Measurements from ENCODE around the gene ITPRIP. TPM values are rescaled to one million over a fixed set of nuclear protein-coding genes. Genes with fewer than 3 reads are reported as not detected.

The ITPRIP gene
- total RNA-seq, 2 experiments from 2014 or later = 15.6 to 16.6 TPM

DNA sequence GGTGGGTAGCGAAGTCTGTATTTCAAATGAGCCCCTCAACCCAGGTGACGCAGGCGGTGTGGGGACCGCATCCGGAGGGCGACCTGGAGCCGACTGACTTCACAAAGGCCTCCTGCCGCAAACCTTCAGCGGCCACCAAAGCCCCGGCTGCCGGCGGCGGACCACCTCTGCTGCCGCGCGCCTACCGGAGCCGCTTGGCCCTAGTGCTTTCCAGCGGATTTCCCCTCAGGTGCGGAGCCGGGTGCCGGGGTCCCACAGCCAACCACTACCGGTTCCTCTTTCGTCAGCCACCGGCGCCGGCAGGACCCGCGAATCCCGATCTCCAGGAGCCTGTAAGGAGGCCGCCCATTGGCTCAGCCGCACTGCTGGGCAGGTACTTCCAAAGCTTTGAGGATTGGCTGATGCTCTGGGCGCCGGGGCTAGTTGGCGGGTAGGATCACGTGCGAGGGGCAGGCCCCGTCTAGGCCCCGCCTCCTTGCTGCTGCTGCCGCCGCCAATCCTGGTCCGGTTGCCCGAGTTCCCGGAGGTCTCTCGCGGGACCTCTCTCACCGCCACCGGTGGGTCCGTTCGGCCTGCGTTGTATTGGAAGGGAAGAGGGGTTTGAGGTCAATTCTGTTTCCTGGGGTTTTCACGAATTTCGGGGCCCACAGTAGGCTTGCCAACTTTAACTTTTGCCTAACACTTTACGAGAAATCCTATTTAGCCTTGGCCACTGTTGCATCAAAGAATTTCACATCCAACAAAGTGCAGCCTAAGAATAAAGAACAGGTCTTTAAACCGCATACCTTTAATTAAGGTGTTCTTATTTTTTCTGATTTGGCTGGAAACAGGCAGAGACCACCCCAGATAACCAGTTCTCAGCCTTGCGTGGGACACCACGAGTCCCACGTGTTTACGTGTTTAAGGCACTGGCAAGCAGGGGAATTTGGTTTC, 69.3 kb downstream of the ITPRIP start, which contains the start of gene GSTO2:
TSS of gene GSTO2 (plus strand) at position 472 of the 933 bp plus-strand sequence. CDS start 5,732 bp downstream, outside the sequence.
- CTCF ChIA-PET = interaction anchor here (0.8 to 3.7 kb wide), 4 partner anchors 23 to 148 kb away, joined by 3 to 19 read pairs (median 4); no protein-coding TSS in a partner anchor
- H3K27ac Mint-ChIP-seq = peak within 1 kb of the TSS; percentile 95

DNA sequence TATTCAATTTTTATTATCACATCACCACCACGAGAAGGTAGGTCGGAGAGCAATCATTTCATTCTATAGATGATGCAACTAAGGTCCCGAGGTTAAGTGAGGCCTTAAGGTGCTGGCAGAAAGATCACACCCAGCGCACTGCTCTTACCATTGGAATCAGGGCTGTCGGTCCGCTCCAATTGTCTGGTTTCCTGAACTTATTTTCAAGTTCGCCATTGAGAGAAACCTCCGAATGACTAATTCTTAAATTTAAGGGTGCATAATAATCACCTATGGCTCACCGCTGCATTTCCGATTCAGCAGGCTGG, 69.9 kb downstream of the ITPRIP start:
- intact Hi-C loops (cut with micrococcal nuclease) = loop anchor here (1.0 to 2.0 kb wide), 8 partner anchors 8 to 374 kb away; partner anchors contain the start of genes CFAP43, CFAP58, ITPRIP and SLK
- peaks cover 44% of the 10 kb centered on the region for H3K36me3 Mint-ChIP-seq
- CTCF ChIA-PET = interaction anchor here (1.3 to 3.7 kb wide), 4 partner anchors 14 to 146 kb away, joined by 4 to 19 read pairs (median 7); partner anchors contain the start of gene GSTO1
- POLR2A ChIA-PET = interaction anchor here (1.0 to 5.5 kb wide), 14 partner anchors 8 to 147 kb away, joined by 3 to 71 read pairs (median 4); partner anchors contain the start of genes CFAP58, GSTO1, ITPRIP and SFR1
- no peak for DNase-seq
- H3K4me3 Mint-ChIP-seq = peak overlapping the region; percentile 78
- H3K27ac Mint-ChIP-seq = peak overlapping the region; percentile 95
- no peaks in the 10 kb centered on the region for H3K27me3 Mint-ChIP-seq
- H3K4me1 Mint-ChIP-seq (ENCODE audit: low read depth) = peaks cover 45% of the 10 kb centered on the region
- H3K9me3 Mint-ChIP-seq = no peaks in the 10 kb centered on the region

More for the DNA sequence above, 69.3 kb downstream of the ITPRIP start, which contains the start of gene GSTO2:
- intact Hi-C loops (cut with micrococcal nuclease) = loop anchor here (1.0 to 2.0 kb wide), 11 partner anchors 9 to 374 kb away; partner anchors contain the start of genes CFAP43, CFAP58, ITPRIP and SLK
- Mint-ChIP-seq H3K9me3 (no peaks in the 10 kb centered on the region), H3K36me3 (peaks cover 38% of the 10 kb centered on the region), H3K4me3 (peak within 1 kb of the TSS; percentile 78), H3K4me1 (ENCODE audit: low read depth) (peaks cover 39% of the 10 kb centered on the region), H3K27me3 (peaks cover under 1% of the 10 kb centered on the region)
- DNase-seq = peak; percentile 99
- POLR2A ChIA-PET = interaction anchor here (1.0 to 5.5 kb wide), 13 partner anchors 8 to 148 kb away, joined by 3 to 71 read pairs (median 4); partner anchors contain the start of genes CFAP58, GSTO1, ITPRIP and SFR1

DNA sequence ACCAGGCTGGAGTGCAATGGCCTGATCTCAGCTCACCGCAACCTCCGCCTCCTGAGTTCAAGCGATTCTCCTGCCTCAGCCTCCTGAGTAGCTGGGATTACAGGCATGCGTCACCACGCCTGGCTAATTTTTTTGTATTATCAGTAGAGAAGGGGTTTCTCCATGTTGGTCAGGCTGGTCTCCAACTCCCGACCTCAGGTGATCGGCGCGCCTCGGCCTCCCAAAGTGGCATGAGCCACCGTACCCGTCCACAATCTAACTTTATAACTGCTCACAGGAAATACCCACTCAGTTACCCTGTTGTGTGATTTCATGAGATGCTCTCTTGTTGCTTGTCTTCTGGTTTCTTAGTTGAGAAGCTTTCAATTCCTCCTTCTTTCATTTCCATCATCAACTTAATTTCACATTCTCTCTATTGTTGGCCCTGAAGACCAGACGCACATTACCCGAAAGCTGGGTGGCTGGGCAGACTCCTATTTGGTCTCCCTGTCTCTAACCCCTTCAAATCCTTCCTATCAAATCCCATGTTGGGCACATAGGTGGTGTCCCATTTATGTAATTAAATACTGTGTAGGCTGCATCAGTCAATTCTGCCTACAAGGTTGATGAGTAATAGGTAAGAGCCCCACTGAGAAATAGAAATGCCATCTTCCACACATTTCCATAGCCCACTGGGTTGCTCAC, 70.4 kb downstream of the ITPRIP start:
- peak overlapping the region; percentile 95 for H3K27ac Mint-ChIP-seq
- CTCF ChIA-PET = interaction anchor here (1.3 to 3.7 kb wide), 5 partner anchors 12 to 145 kb away, joined by 3 to 19 read pairs (median 6); partner anchors contain the start of genes CFAP58 and GSTO1
- POLR2A ChIA-PET = interaction anchor here (1.2 to 5.5 kb wide), 5 partner anchors 12 to 147 kb away, joined by 4 to 71 read pairs (median 6); partner anchors contain the start of genes CFAP58, GSTO1 and SFR1
- peaks cover 45% of the 10 kb centered on the region for H3K36me3 Mint-ChIP-seq
- intact Hi-C loops (cut with micrococcal nuclease) = loop anchor here (1.0 to 2.0 kb wide), 8 partner anchors 8 to 373 kb away; partner anchors contain the start of genes CFAP43, CFAP58, ITPRIP and SLK
- peak; percentile 72 for DNase-seq
- H3K4me1 Mint-ChIP-seq (ENCODE audit: low read depth) = peaks cover 45% of the 10 kb centered on the region
- no peaks in the 10 kb centered on the region for H3K27me3 Mint-ChIP-seq
- H3K9me3 Mint-ChIP-seq = no peaks in the 10 kb centered on the region
- H3K4me3 Mint-ChIP-seq = peak overlapping the region; percentile 78

DNA sequence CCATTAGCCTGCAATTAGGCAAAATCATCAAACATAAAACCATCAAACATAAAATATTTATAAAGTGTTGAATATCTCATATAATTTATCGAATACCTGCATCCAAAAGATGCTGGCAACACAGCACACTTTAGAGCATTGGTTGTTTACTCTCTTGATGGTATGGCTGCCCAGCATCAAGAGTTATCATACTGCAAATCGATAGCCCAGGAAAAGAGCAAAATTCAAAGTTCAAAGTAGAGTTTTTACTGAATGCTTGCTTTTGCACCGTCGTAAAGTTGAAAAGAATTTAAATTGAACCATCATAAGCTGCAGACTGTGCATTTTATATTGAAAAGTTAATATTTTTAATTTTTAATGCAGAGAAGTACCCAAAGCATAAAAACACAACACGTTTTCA, 73.5 kb downstream of the ITPRIP start:
- no peaks in the 10 kb centered on the region for H3K9me3 Mint-ChIP-seq
- no peak overlapping the region for H3K4me3 Mint-ChIP-seq
- H3K36me3 Mint-ChIP-seq = peaks cover 69% of the 10 kb centered on the region
- DNase-seq = no peak
- no peak overlapping the region for H3K27ac Mint-ChIP-seq
- ChIA-PET POLR2A (interaction anchor here (5.5 kb wide), 1 partner anchor 9 kb away, joined by 71 read pairs; the partner anchor contains the start of gene GSTO1), CTCF (interaction anchor here (1.8 to 2.0 kb wide), 2 partner anchors 10 to 26 kb away, joined by 4 to 6 read pairs; no protein-coding TSS in a partner anchor)
- intact Hi-C loops (cut with micrococcal nuclease) = no loop called here
- peaks cover 72% of the 10 kb centered on the region for H3K4me1 Mint-ChIP-seq (ENCODE audit: low read depth)
- no peaks in the 10 kb centered on the region for H3K27me3 Mint-ChIP-seq

DNA sequence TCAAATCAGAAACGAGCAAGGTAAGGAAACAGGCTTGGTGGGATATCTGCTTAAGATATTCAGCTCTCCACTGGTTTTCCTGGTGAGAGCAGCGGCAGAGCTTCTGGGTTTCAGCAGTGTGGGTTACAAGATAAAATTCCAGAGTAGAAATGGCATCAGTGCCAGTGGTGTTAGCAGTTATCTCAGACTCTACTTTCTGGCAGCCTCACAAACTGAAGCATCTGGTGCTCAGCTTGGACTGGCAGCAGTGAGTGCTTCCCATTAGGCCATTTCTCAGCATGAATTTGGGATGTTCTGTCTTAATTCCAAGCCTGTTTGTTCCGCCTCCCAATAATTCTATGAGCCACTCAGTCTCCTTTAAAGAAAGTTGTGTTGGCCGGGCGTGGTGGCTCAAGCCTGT, 76.2 kb downstream of the ITPRIP start:
- ChIA-PET POLR2A (no interaction called here), CTCF (interaction anchor here (1.3 to 1.8 kb wide), 2 partner anchors 12 to 374 kb away, joined by 3 to 9 read pairs; no protein-coding TSS in a partner anchor)
- DNase-seq = no peak
- Mint-ChIP-seq H3K4me1 (ENCODE audit: low read depth) (peaks cover 86% of the 10 kb centered on the region), H3K27ac (peak overlapping the region; percentile 95), H3K4me3 (no peak overlapping the region), H3K9me3 (no peaks in the 10 kb centered on the region), H3K36me3 (peaks cover 76% of the 10 kb centered on the region), H3K27me3 (no peaks in the 10 kb centered on the region)
- intact Hi-C loops (cut with micrococcal nuclease) = no loop called here

DNA sequence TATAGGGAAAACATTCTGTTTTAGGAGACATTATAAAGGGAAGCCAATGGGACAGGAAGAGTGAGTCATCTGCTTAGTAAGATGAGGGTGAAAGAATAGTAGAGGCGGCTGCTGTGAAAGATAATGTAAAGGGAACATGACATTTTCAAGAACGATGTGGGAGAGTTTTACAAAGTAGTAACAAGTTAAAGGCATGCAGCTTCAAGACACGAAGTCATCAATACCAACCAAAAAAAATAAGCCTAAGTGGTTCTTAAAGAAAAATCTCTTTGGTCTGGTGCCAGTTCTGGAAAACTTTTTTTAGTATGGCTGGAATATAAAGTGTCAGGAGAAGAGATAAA, 77.5 kb downstream of the ITPRIP start:
- CTCF ChIA-PET = interaction anchor here (2.3 kb wide), 1 partner anchor 14 kb away, joined by 11 read pairs; no protein-coding TSS in a partner anchor
- Mint-ChIP-seq H3K27ac (peak overlapping the region; percentile 95), H3K36me3 (peaks cover 74% of the 10 kb centered on the region), H3K4me1 (ENCODE audit: low read depth) (peaks cover 86% of the 10 kb centered on the region), H3K4me3 (peak overlapping the region; percentile 60), H3K9me3 (no peaks in the 10 kb centered on the region), H3K27me3 (no peaks in the 10 kb centered on the region)
- DNase-seq = no peak
- intact Hi-C loops (cut with micrococcal nuclease) = loop anchor here (1.0 kb wide), 1 partner anchor 8 kb away; no protein-coding TSS in a partner anchor
- POLR2A ChIA-PET = interaction anchor here (1.2 kb wide), 1 partner anchor 8 kb away, joined by 3 read pairs; the partner anchor contains the start of gene GSTO2

DNA sequence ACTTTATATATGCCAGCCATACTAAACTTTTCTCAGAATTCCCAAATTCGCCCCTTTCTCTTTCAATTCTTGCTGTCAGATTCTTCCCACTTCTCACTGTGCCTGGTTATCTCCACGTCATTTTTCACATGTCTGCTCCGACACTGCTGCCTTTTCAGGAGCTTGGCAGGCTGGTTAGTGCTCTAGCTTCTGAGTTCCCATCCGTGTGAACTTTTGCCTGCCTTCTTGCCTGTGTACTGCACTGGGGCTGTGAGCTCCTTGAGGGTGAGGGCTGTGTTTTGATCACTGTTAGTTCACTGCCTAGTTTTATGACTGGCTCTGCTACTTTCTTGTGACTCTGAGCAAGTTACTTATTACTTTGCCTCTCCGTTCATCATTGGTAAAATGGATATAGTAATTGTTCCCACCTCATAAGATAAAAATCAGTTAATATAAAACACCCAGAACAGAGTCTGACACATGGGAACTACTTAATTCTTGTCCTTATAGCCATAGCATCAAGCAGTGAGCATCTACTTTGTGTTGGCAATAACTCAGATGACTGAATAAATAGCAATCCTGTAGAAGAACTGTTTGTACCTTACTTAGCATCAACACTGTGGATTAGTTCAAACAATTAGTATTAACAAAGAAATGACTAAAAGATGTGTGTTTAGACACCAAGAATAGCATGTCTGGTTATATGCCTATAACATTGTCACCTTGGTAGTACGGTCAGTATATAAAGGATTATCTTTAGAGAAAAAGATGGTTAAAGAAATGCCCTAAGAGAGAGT, 78.1 kb downstream of the ITPRIP start:
- POLR2A ChIA-PET = interaction anchor here (1.2 kb wide), 1 partner anchor 9 kb away, joined by 3 read pairs; the partner anchor contains the start of gene GSTO2

More for the DNA sequence above, 78.1 kb downstream of the ITPRIP start:
- CTCF ChIA-PET = interaction anchor here (0.6 to 2.3 kb wide), 2 partner anchors 14 to 276 kb away, joined by 4 to 11 read pairs; no protein-coding TSS in a partner anchor
- Mint-ChIP-seq H3K4me1 (ENCODE audit: low read depth) (peaks cover 81% of the 10 kb centered on the region), H3K27me3 (no peaks in the 10 kb centered on the region), H3K27ac (peak overlapping the region; percentile 95), H3K36me3 (peaks cover 72% of the 10 kb centered on the region), H3K4me3 (peak overlapping the region; percentile 60), H3K9me3 (no peaks in the 10 kb centered on the region)
- DNase-seq = peak; percentile 22
- intact Hi-C loops (cut with micrococcal nuclease) = loop anchor here (1.0 kb wide), 1 partner anchor 8 kb away; no protein-coding TSS in a partner anchor

Small RNA genes within 50 kb of the gene (microRNA-seq; reads per million reads assigned to microRNA genes)
- not detected for gene MIR4482 (ENCODE audit: borderline microRNAs expressed, borderline number of aligned reads, borderline replicate concordance)

Other genes starting within 250 kb of the ITPRIP start
- 10 to 100 TPM; 16.8 to 19.2 TPM for gene SFR1, start 216.3 kb downstream of the ITPRIP start, total RNA-seq
- gene CFAP43, start 106.1 kb downstream of the ITPRIP start, total RNA-seq = under 1 TPM; 0.19 to 0.22 TPM
- gene GSTO1, start 83.6 kb downstream of the ITPRIP start, total RNA-seq = 100 to 1,000 TPM; 215 to 225 TPM
- 1 to 10 TPM; 2.3 to 2.6 TPM for gene GSTO2, start 69.3 kb downstream of the ITPRIP start, total RNA-seq
- gene CFAP58, start 15.4 kb upstream of the ITPRIP start, total RNA-seq = under 1 TPM; 0.31 to 0.88 TPM